ENCODE results near the gene CEP164. TPM values are rescaled to one million over a fixed set of nuclear protein-coding genes. Genes with fewer than 3 reads are reported as not detected.

CEP164 gene
- polyA plus RNA-seq, 1 donor from 2014 or later, result 27.4 TPM

GRCh38 chr11:117295438-117296137 is 32.1 kb upstream of the CEP164 start:
- H3K4me2 ChIP-seq (ENCODE audit: low read length), result no peak overlapping the region
- TF ChIP-seq EZH2 (IDR thresholded peaks at IDR 0.05; ENCODE audit: borderline replicate concordance, insufficient read depth, low read length, poor library complexity, severe bottlenecking) (no peak), MXI1 (conservative IDR thresholded peaks at IDR 0.05; ENCODE audit: poor library complexity, severe bottlenecking) (no peak), POLR2AphosphoS5 (IDR thresholded peaks at IDR 0.05) (no peak), SMC3 (conservative IDR thresholded peaks at IDR 0.05; ENCODE audit: poor library complexity) (no peak), EP300 (conservative IDR thresholded peaks at IDR 0.05; ENCODE audit: poor library complexity, severe bottlenecking) (no peak), RAD21 (conservative IDR thresholded peaks at IDR 0.05) (no peak), CTCF (IDR thresholded peaks at IDR 0.05; ENCODE audit: poor library complexity, severe bottlenecking) (no peak), REST (IDR thresholded peaks at IDR 0.05; ENCODE audit: borderline replicate concordance) (no peak), TAF1 (IDR thresholded peaks at IDR 0.05; ENCODE audit: low read depth) (no peak)
- H3K79me2 ChIP-seq (replicated peaks; ENCODE audit: insufficient read depth, low read length), result no peaks in the 10 kb centered on the region
- H3K9ac ChIP-seq (ENCODE audit: low read length), result no peak overlapping the region
- no peaks in the 10 kb centered on the region for H3K36me3 ChIP-seq (ENCODE audit: insufficient read depth, low read length)
- no peaks in the 10 kb centered on the region for H4K20me1 ChIP-seq (ENCODE audit: insufficient read depth)
- no peak overlapping the region for H3K4me3 ChIP-seq (ENCODE audit: low read length)
- H3K9me2 ChIP-seq (ENCODE audit: insufficient read depth, low read length), result no peaks in the 10 kb centered on the region
- no peaks in the 10 kb centered on the region for H3K27me3 ChIP-seq (ENCODE audit: insufficient read depth, low read depth, low read length)
- H2AFZ ChIP-seq (ENCODE audit: low read depth, low read length), result no peak overlapping the region
- no peaks in the 10 kb centered on the region for H3F3A ChIP-seq (ENCODE audit: insufficient read depth, low read length, poor library complexity, severe bottlenecking)
- no peaks in the 10 kb centered on the region for H3K9me3 ChIP-seq (ENCODE audit: low read length)
- H3K27ac ChIP-seq (ENCODE audit: low read length), result no peak overlapping the region

GRCh38 chr11:117296881-117297280 is 30.8 kb upstream of the CEP164 start:
- Histone ChIP-seq H3K9ac (ENCODE audit: low read length) (no peak overlapping the region), H3K4me2 (ENCODE audit: low read length) (no peak overlapping the region), H3K9me2 (ENCODE audit: insufficient read depth, low read length) (no peaks in the 10 kb centered on the region), H3F3A (ENCODE audit: insufficient read depth, low read length, poor library complexity, severe bottlenecking) (no peaks in the 10 kb centered on the region), H3K9me3 (ENCODE audit: low read length) (no peaks in the 10 kb centered on the region), H3K4me3 (ENCODE audit: low read length) (no peak overlapping the region), H3K36me3 (ENCODE audit: insufficient read depth, low read length) (no peaks in the 10 kb centered on the region), H3K27ac (ENCODE audit: low read length) (no peak overlapping the region), H4K20me1 (ENCODE audit: insufficient read depth) (no peaks in the 10 kb centered on the region), H2AFZ (ENCODE audit: low read depth, low read length) (no peak overlapping the region), H3K27me3 (ENCODE audit: insufficient read depth, low read depth, low read length) (no peaks in the 10 kb centered on the region), H3K79me2 (replicated peaks; ENCODE audit: insufficient read depth, low read length) (no peaks in the 10 kb centered on the region)
- TF ChIP-seq RAD21 (conservative IDR thresholded peaks at IDR 0.05) (no peak), TAF1 (IDR thresholded peaks at IDR 0.05; ENCODE audit: low read depth) (no peak), POLR2AphosphoS5 (IDR thresholded peaks at IDR 0.05) (no peak), EP300 (conservative IDR thresholded peaks at IDR 0.05; ENCODE audit: poor library complexity, severe bottlenecking) (no peak), MXI1 (conservative IDR thresholded peaks at IDR 0.05; ENCODE audit: poor library complexity, severe bottlenecking) (no peak), CTCF (IDR thresholded peaks at IDR 0.05; ENCODE audit: poor library complexity, severe bottlenecking) (no peak), SMC3 (conservative IDR thresholded peaks at IDR 0.05; ENCODE audit: poor library complexity) (no peak), EZH2 (IDR thresholded peaks at IDR 0.05; ENCODE audit: borderline replicate concordance, insufficient read depth, low read length, poor library complexity, severe bottlenecking) (no peak), REST (IDR thresholded peaks at IDR 0.05; ENCODE audit: borderline replicate concordance) (no peak)
